Loucy (cell line): ENCODE data around the gene CNOT4.

Experiments
- EZH2phosphoT487 ChIP-seq: fragments of 200-600 bp; IDR thresholded peaks from 2 replicates; pipeline ENCODE4 v1.6.1; 2018; ENCODE audit warnings: antibody characterized with exemption, mild to moderate bottlenecking, moderate library complexity, borderline replicate concordance
- TF ChIP-seq, protein P1 (sequence below): fragments of 200-600 bp; sonication (generic); conservative IDR thresholded peaks from 2 replicates; pipeline ENCODE4 v1.5.1; 2014; ENCODE audit warnings: mild to moderate bottlenecking, antibody characterized with exemption, low read length

DNA sequence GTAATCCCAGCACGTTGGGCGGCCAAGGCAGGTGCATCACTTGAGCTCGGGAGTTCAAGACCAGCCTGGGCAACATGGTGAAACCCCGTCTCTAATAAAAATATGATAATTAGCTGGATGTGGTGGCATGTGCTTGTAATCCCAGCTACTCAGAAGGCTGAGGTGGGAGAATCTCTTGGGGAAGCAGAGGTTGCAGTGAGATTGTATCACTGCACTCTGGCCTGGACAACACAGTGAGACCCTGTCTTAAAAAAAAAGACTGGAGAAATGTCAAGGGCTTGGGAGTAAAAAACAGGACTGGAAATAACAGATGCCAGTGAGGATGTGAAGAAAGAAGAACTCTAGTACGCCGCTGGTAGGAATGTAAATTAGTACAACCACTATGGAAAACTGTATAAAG, 31.1 kb upstream of the CNOT4 start:
- TF ChIP-seq, protein P1, sequence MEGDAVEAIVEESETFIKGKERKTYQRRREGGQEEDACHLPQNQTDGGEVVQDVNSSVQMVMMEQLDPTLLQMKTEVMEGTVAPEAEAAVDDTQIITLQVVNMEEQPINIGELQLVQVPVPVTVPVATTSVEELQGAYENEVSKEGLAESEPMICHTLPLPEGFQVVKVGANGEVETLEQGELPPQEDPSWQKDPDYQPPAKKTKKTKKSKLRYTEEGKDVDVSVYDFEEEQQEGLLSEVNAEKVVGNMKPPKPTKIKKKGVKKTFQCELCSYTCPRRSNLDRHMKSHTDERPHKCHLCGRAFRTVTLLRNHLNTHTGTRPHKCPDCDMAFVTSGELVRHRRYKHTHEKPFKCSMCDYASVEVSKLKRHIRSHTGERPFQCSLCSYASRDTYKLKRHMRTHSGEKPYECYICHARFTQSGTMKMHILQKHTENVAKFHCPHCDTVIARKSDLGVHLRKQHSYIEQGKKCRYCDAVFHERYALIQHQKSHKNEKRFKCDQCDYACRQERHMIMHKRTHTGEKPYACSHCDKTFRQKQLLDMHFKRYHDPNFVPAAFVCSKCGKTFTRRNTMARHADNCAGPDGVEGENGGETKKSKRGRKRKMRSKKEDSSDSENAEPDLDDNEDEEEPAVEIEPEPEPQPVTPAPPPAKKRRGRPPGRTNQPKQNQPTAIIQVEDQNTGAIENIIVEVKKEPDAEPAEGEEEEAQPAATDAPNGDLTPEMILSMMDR, result no peak
- no peak for TF ChIP-seq EZH2phosphoT487
